BE2C (cell line): ENCODE measurements around the gene PDCL3.

Experiments
- DNase-seq: peaks from one replicate; pipeline ENCODE4 v3.0.0-alpha.2; 2020
- H3K27me3 ChIP-seq: fragments of 250-450 bp; sonication (Bioruptor Pico); 2 replicates; pipeline ENCODE4 v1.5.1; 2020; ENCODE audit warnings: mild to moderate bottlenecking
- H3K36me3 ChIP-seq: fragments of 250-450 bp; sonication (Bioruptor Pico); 2 replicates; pipeline ENCODE4 v1.5.1; 2020; ENCODE audit warnings: mild to moderate bottlenecking
- H3K4me1 ChIP-seq: fragments of 250-450 bp; sonication (Bioruptor Pico); 2 replicates; pipeline ENCODE4 v1.5.1; 2020
- H3K4me3 ChIP-seq: 2 replicates; pipeline ENCODE4 v1.5.1; 2011; ENCODE audit warnings: low read depth, low read length
- H3K9me3 ChIP-seq: fragments of 250-450 bp; sonication (Bioruptor Pico); 2 replicates; pipeline ENCODE4 v1.5.1; 2020
- CTCF ChIP-seq: IDR thresholded peaks from 2 replicates; pipeline ENCODE4 v1.5.1; 2012; ENCODE audit warnings: mild to moderate bottlenecking, low read depth, low read length

The PDCL3 gene

GRCh38 chr2:100623033-100623715, 60.4 kb downstream of the PDCL3 start:
- H3K4me3 ChIP-seq: no peak overlapping the region
- no peak for TF ChIP-seq CTCF

GRCh38 chr2:100623930-100624329, 61.1 kb downstream of the PDCL3 start:
- Histone ChIP-seq H3K4me1 (no peaks in the 10 kb centered on the region), H3K36me3 (no peaks in the 10 kb centered on the region), H3K9me3 (no peaks in the 10 kb centered on the region), H3K27me3 (no peaks in the 10 kb centered on the region), H3K4me3 (no peak overlapping the region)
- no peak for TF ChIP-seq CTCF
- DNase-seq: no peak

More at GRCh38 chr2:100623033-100623715, 60.4 kb downstream of the PDCL3 start:
- DNase-seq: no peak
- Histone ChIP-seq H3K27me3 (no peaks in the 10 kb centered on the region), H3K36me3 (no peaks in the 10 kb centered on the region), H3K4me1 (no peaks in the 10 kb centered on the region), H3K9me3 (no peaks in the 10 kb centered on the region)

- Histone ChIP-seq H3K4me1 (no peaks in the 10 kb centered on the region), H3K36me3 (no peaks in the 10 kb centered on the region), H3K4me3 (no peak overlapping the region), H3K27me3 (no peaks in the 10 kb centered on the region), H3K9me3 (no peaks in the 10 kb centered on the region)
- no peak for TF ChIP-seq CTCF
- no peak for DNase-seq
These were observed 61.7 kb downstream of the PDCL3 start for GRCh38 chr2:100624536-100624935.

- Histone ChIP-seq H3K4me3 (no peak overlapping the region), H3K4me1 (no peaks in the 10 kb centered on the region), H3K27me3 (no peaks in the 10 kb centered on the region), H3K9me3 (no peaks in the 10 kb centered on the region), H3K36me3 (no peaks in the 10 kb centered on the region)
- DNase-seq: peak; percentile 15
- TF ChIP-seq CTCF: no peak
These were observed 62.9 kb downstream of the PDCL3 start for GRCh38 chr2:100625717-100626116.
